ENCODE results near the gene SF3A1. TPM values are rescaled to one million over a fixed set of nuclear protein-coding genes. Genes with fewer than 3 reads are reported as not detected.

Gene SF3A1
- total and polyA plus RNA-seq, 9 of the 15 experiments (the other 6 are each of a cell fraction or from before 2014, with no cell fraction given), result 6.7 to 228 (median 13.0) TPM

DNA sequence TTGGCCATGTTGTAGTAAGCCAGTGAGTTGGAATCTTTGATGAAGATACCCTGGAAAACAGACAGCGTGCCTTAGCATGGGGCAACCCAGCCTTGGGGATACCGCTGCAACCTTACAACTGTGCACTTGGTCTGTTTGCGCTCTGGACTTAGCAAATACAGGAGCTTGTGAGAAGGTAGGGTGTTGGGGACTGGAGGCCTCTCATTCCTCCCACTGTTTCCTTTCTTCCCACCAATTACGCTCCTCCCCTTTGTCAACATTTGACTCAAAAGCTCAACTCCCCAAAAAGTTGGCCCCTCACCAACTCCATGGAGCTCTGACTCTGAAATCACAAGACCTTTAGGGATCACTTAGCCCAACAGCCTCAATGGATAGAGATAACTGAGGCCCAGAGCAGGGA, 22.0 kb downstream of the SF3A1 start:
- Histone ChIP-seq H3K27ac (ENCODE audit: extremely low read depth, low read depth, low read length) (no peak overlapping the region), H3K79me2 (ENCODE audit: control insufficient read depth, insufficient read depth, low read length) (no peaks in the 10 kb centered on the region), H3K4me2 (ENCODE audit: insufficient read depth, low read length) (no peak overlapping the region), H3K27me3 (ENCODE audit: control insufficient read depth in 2 of 2, insufficient read depth in 2 of 2, low read length in 2 of 2) (no peaks in the 10 kb centered on the region), H2AFZ (ENCODE audit: low read depth, low read length) (no peak overlapping the region), H3K9me3 (replicated peaks; ENCODE audit: control insufficient read depth, insufficient read depth, low read depth, low read length) (no peaks in the 10 kb centered on the region), H3K36me3 (ENCODE audit: control insufficient read depth, insufficient read depth, low read length) (peaks cover 84% of the 10 kb centered on the region), H3K4me1 (replicated peaks in 1 of 2; ENCODE audit: control insufficient read depth in 2 of 2, insufficient read depth in 2 of 2, low read length in 2 of 2) (peaks cover 0 to 5% of the 10 kb centered on the region in 2 experiments; a peak in 2 of 5 replicates), H3K4me3 (no peak overlapping the region), H3K9ac (ENCODE audit: insufficient read depth in 1 of 2, low read depth in 2 of 2, low read length in 2 of 2) (no peak overlapping the region), H3K9me1 (ENCODE audit: control insufficient read depth, insufficient read depth, low read length) (no peaks in the 10 kb centered on the region), H4K20me1 (replicated peaks; ENCODE audit: control insufficient read depth, insufficient read depth, low read length) (no peaks in the 10 kb centered on the region)
- intact Hi-C loops (cut with micrococcal nuclease), result no loop called here
- no TSS peak for BruUV-seq (replicated peaks)
- ChIA-PET CTCF (ENCODE audit: low intra/inter-chr PET ratio) (no interaction called here), POLR2A (interaction anchor here (0.7 to 1.1 kb wide), 2 partner anchors 10 to 15 kb away, joined by 3 to 4 read pairs; no protein-coding TSS in a partner anchor)
- DNase-seq (ENCODE audit: extremely low read depth in 1 of 4, low spot score in 3 of 4) (no peak), FAIRE-seq (no peak), ATAC-seq (no peak)
- in situ Hi-C loops (cut with MboI), result no loop called here
- WGBS (ENCODE audit: insufficient coverage, low coverage, missing lambda C conversion rate), result 97% methylated on average over 3 of the region's 4 CpGs
- TF ChIP-seq CBX2 (IDR thresholded peaks at IDR 0.05; ENCODE audit: insufficient read depth, low read length, poor library complexity, severe bottlenecking), result no peak
- TF ChIP-seq KDM5B (IDR thresholded peaks at IDR 0.05; ENCODE audit: insufficient replicate concordance, low read depth, low read length), result no peak
- no peak for TF ChIP-seq HLTF (IDR thresholded peaks at IDR 0.05)
- TF ChIP-seq RBM34 (IDR thresholded peaks at IDR 0.05; ENCODE audit: borderline replicate concordance, insufficient read depth, low read length), result no peak
- no peak for TF ChIP-seq MECOM (CRISPR knock-in tag; IDR thresholded peaks at IDR 0.05)
- TF ChIP-seq SMC3 (conservative IDR thresholded peaks at IDR 0.05; ENCODE audit: insufficient read depth, low read depth, low read length), result no peak
- TF ChIP-seq, protein P1, sequence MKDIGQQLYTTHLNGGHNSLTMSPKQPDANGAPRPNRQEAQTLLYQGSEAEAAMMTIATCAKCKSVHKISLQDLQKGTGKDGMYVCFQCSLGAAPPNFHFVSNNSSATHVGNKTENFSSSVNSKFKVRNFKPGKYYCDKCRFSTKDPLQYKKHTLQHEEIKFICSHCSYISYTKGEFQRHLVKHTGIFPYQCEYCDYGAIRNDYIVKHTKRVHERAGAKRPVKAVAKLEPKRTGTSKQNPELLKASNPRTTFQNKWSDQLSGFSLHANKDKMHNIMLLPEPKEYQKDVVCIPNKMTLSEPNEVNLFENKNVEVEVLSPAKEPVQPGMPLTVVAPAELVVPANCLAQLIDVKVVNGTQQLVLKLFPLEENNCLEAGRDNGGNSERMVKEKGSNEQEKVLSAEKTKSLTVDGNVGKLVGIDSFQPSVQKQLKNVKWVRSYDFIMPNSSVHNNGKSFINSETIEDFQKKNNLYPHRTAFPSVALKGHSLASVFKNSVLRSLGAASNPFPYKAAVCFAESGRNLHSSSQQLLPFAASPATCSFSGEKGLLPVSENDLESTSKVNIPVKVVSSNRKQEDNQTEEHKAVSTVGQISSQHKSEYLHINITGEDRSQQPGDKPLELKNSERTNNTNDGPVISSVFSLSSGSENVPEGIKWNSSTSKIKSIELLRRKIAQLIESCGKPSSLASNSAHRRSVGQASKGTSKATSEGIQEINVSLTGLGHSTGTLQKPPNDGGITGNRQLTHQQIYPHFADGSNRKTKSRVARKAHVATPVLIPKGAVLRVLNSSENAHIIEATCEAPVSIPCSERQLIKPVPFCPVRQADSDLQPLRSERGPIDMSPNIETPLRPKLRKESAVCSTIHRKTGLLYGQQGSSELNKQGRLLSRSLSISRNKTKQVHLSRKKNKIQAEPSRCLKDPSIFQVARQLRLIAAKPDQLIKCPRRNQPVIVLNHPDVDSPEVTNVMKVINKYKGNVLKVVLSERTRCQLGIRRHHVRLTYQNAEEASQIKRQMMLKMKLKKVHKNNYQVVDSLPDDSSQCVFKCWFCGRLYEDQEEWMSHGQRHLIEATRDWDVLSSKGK (CRISPR knock-in tag; IDR thresholded peaks at IDR 0.05), result no peak
- TF ChIP-seq ARID1B (IDR thresholded peaks at IDR 0.05), result no peak
- TF ChIP-seq, protein P2, sequence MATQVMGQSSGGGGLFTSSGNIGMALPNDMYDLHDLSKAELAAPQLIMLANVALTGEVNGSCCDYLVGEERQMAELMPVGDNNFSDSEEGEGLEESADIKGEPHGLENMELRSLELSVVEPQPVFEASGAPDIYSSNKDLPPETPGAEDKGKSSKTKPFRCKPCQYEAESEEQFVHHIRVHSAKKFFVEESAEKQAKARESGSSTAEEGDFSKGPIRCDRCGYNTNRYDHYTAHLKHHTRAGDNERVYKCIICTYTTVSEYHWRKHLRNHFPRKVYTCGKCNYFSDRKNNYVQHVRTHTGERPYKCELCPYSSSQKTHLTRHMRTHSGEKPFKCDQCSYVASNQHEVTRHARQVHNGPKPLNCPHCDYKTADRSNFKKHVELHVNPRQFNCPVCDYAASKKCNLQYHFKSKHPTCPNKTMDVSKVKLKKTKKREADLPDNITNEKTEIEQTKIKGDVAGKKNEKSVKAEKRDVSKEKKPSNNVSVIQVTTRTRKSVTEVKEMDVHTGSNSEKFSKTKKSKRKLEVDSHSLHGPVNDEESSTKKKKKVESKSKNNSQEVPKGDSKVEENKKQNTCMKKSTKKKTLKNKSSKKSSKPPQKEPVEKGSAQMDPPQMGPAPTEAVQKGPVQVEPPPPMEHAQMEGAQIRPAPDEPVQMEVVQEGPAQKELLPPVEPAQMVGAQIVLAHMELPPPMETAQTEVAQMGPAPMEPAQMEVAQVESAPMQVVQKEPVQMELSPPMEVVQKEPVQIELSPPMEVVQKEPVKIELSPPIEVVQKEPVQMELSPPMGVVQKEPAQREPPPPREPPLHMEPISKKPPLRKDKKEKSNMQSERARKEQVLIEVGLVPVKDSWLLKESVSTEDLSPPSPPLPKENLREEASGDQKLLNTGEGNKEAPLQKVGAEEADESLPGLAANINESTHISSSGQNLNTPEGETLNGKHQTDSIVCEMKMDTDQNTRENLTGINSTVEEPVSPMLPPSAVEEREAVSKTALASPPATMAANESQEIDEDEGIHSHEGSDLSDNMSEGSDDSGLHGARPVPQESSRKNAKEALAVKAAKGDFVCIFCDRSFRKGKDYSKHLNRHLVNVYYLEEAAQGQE (IDR thresholded peaks at IDR 0.05; ENCODE audit: borderline replicate concordance), result no peak
- TF ChIP-seq, protein P2 (CRISPR knock-in tag; IDR thresholded peaks at IDR 0.05; ENCODE audit: low read depth), result no peak
- TF ChIP-seq ASH1L (IDR thresholded peaks at IDR 0.05; ENCODE audit: borderline replicate concordance, low read depth, partially characterized antibody), result no peak
- TF ChIP-seq IRF2 (CRISPR knock-in tag; IDR thresholded peaks at IDR 0.05), result no peak

All from K562 (cell line).